Effector CD8-positive, alpha-beta T cell (primary cell): ENCODE data around the gene NRXN3.

ENCODE experiments used
- DNase-seq: peaks from one replicate; lab custom pipeline; 2025; lab: John Stamatoyannopoulos, UW

NRXN3 gene

GRCh38 chr14:79144896-79145295 lies 974.7 kb downstream of the NRXN3 start:
- no peak for DNase-seq

- DNase-seq: no peak
Observed at GRCh38 chr14:79150226-79150625, 980.1 kb downstream of the NRXN3 start.

GRCh38 chr14:79157369-79157768 lies 987.2 kb downstream of the NRXN3 start:
- DNase-seq: no peak

DNA sequence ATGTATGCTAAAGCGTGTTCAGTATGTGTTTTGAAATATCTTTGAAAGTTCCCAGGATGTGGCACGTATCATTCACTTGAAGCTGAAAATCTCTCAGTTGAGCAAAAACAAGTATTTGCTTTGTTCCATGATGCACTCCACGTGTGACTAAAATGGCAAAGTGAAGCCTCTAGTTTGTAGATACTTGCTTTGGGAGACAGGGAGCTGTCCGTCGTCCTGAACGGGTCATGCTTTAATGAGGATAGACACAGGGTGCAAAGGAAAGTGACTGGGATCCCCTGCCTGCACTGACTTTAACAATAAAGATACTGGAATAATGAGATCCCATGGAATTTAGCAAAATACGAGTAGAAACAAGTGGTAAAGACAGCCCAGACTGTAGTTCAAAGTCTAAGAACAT lies 991.4 kb downstream of the NRXN3 start:
- DNase-seq: no peak

DNA sequence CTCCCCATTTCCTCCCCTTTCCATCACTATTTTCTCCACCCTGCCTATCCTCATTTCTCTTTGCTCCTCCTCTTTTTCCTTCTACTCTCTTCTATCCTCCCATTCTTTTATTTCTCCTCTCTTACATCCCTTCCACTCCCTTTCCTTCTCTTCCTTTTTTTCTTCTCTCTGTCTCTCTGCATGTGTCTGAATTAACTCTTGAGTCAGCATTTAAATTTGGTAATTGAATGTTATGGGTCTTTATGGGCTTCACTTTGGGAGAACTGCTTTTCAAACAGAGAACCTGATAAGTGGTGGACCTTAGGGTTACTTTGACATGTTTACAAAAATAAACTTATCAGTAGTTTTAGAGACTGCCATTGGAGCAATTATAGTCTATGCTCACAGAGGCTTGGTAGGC lies 992.7 kb downstream of the NRXN3 start:
- DNase-seq: no peak

DNA sequence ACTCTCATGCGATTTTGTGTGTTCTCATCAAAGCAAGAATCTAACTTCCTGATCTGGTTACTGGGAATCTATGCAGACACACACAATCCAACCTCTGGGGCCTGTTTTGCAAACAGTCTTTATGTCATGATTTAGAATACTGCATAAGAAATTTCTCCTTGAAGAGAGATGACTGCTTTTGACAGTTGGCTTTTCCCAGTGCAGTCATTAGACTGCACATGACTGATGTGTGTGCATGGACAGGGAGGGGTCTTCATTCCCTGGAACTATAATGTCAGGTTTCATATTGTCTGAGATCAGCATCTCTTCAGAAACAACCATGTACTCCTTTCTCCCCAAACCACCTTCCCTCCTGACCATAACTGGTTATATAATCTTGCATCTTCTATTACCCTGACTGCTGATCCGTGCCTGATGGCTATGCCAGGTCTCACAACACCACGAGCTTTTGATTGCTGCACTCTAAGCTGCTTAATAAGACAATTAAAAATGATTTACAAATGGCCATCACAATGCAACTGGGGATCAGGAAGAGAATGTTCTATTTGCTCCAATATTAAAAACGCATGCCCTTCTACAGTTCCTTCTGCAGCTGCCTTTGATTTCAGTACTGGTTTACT lies 995.4 kb downstream of the NRXN3 start:
- DNase-seq: no peak

GRCh38 chr14:79166171-79166570 lies 996.0 kb downstream of the NRXN3 start:
- DNase-seq: no peak

DNA sequence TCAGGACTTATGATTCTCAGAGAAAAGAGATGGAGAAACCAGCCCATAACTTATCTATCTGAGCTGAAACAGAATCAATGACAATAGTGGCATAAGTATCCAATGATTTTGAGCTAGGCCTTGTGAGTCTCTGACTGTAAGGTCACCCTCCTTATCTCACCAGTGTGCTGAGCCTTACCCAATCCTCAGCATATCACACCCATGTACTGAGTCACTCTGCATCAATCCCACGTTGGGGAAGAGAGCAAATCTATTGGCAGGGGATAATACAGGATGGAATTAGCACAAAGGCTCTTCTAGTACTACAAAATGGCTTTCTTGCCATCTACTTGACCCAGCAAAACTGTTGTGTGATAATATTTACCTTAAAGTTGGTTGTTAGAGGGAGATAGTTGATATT lies 997.8 kb downstream of the NRXN3 start:
- no peak for DNase-seq

DNA sequence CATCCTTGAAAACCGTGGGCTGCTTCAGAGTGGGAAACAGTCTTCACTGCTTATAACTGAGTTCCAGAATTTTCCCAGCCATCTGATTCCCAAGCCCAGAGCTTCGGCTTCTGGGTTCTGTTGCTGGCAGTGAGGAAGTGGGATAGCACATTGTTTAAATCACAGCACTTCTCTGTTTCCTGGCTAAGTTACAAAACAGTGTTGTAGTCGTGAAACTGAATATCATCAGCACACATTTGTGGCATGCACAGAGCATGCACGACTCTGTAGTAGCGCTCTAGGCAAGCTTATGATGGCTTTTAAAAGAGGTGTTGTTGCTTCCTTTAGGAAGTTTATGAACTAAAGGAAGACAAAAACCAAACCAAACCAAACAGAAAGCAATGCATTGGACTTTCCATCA lies 1005.5 kb downstream of the NRXN3 start:
- DNase-seq: no peak

- DNase-seq: no peak
Observed at GRCh38 chr14:79177106-79177505, 1006.9 kb downstream of the NRXN3 start.

DNA sequence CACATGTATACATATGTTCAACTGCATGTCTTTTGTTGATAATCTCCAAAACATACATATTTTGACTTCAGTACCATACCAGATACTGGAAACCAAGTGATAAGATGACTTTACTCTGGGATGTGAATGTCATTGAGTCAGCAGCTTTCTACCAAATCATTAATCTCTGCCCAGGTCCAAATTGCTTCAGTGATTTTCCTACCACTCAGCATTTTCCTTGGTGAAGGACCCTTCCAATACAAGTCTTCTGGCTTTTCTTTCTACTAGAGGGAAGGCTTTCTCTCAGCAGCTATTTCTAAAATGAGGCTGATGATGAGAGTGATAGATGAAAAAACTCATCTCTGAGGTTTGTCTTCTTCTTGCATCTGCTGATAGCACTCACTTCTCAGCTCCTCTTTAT lies 1008.5 kb downstream of the NRXN3 start:
- no peak for DNase-seq

GRCh38 chr14:79179985-79180384 lies 1009.8 kb downstream of the NRXN3 start:
- DNase-seq: no peak

DNA sequence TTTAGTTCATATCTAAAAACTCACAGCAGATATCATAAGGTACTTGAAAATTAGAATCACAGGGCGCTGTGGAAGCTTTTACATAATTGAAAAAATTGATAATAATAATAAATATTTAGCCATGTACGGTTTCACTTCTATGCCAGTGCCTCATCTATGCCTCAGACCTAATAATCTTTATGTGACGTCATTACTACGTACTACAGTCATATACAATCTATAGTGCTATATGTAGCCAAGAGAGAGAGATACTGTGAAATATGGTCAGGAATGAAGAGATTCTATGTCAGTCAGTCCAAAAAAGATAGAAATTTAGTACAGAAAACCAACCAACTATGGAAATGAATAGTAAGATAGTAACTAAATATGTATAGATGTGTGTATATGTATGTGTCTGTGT lies 1010.5 kb downstream of the NRXN3 start:
- DNase-seq: no peak

- DNase-seq: no peak
Observed at GRCh38 chr14:79186523-79186922, 1016.4 kb downstream of the NRXN3 start.

DNA sequence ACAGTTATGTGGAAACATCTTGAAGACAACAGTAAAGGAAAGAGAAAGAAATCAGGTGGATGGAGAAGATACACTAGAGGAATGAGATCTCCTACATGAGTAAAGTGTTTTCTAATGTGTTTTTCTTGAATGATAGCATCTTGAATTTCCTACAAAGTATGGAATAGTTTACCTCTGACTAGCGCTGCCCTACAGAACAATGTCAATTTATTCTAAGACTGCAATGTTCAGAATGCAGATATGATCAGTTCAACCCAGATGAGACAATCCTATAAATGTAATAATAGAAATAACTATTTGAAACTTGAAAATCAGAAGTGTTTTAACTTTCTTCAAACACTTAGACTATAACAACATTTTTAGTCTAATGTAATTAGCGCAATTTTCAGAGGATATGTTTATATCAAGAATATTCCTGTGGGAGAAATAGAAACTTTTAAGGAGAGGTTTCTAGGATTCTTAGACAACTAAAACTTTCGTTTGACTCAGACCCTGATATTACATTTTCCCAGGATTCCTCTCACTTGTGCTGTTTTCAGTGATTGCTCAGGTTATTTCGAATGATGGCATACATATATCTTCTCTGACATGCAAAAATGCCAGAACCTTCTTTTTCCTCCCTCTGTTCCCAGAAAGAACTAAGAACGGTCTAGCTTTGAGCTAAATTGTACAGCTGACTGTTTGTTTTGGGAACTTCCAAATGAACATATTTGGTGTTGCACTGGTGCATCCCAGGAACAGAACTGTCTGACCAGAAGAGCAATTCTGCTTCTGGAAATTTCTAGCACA lies 1023.7 kb downstream of the NRXN3 start:
- no peak for DNase-seq

DNA sequence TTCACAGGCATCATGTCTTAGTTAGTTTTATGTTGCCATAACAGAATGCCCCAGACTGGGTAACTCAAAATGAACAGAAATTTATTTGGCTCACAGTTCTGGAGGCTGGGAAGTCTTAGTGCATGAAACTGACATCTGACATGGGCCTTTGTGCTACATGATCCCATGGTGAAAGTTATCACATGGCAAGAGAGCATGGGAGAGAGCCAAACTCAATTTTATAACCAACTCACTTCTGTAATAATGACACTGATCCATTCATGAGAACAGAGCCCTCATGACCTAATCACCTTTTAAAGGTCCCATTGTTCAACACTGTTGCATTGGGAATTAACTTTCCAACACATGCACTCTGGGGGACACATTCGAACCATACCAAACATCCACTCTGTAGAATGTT lies 1026.0 kb downstream of the NRXN3 start:
- no peak for DNase-seq

DNA sequence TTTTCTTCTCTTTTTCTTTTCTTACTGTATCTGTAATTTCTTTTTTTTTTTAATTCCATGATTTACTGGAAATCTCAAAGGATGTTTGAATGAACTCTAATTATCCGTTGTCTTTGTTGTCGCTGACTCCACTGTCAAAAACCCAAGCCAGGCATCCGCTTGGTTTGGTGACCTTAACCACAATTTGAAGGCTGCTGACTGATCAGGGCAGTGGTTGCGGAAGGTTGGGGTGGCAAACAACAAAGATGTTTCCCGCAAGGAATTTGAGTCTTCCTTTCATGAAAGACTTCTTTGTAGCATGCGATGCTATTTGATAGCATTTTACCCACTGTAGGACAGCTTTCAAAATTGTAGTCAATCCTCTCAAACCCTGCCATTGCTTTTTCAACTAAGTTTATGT lies 1027.3 kb downstream of the NRXN3 start:
- DNase-seq: no peak

- no peak for DNase-seq
Observed at GRCh38 chr14:79199217-79199616, 1029.0 kb downstream of the NRXN3 start.

- DNase-seq: no peak
Observed at GRCh38 chr14:79201564-79202207, 1031.5 kb downstream of the NRXN3 start.

- DNase-seq: no peak
Observed at GRCh38 chr14:79204591-79204990, 1034.4 kb downstream of the NRXN3 start.

DNA sequence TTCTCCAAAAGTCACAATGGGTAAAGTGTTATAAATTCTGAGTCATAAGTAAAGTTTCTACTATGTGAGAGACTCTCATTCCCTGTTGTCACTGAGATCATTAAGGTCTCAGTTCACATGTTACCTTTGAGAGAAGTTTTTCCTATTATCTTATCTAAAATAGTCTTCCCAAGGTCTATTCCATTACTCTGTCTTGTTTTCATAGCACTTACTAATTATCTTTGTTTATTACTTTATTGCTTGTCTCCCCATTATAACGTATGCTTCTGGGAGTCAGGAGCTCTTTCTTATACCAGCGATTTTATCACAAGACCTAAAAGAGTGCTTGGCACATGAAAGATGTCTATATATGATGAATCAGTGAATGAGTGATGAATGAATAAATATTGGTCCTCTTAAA lies 1039.2 kb downstream of the NRXN3 start:
- no peak for DNase-seq

- no peak for DNase-seq
Observed at GRCh38 chr14:79225815-79226214, 1055.6 kb downstream of the NRXN3 start.

DNA sequence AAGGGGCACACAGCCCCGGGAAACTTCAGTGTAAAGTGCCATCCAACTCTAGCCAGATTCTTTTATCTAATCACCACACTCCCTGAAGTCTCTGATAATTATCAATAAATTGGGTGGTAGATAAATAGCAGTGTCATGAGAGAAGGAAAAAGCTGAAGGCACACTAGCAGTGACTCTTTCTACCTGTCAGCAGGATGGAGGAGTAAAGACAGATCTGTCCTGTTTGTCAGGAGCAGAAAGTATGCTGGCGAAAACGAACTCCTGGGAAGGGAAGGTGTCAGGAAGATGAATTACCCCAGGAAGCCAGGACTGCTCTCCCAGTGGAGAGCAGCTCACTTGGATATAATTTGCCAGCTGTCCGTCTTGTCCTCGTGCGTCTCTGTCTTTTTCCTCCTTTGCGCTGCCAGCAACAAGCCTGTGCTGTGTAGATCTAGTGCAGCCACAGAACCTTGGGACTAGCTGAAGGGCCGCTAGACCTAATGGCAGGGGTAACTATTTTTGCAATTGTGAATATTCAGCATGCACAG lies 1059.3 kb downstream of the NRXN3 start:
- DNase-seq: no peak
